ENCODE measurements around the gene CA11. TPM values are rescaled to one million over a fixed set of nuclear protein-coding genes. Genes with fewer than 3 reads are reported as not detected.

The CA11 gene
- total RNA-seq, 2 donors from 2014 or later = 3.0 to 4.6 TPM

GRCh38 chr19:48676887-48677286 lies 30.9 kb upstream of the CA11 start:
- TF ChIP-seq CTCF (IDR thresholded peaks at IDR 0.05) = no peak
- Histone ChIP-seq H3K4me1 (ENCODE audit: control insufficient read depth in 1 of 2, low read depth in 2 of 2) (peaks cover 0 to 3% of the 10 kb centered on the region in 2 donors), H3K27me3 (replicated peaks; ENCODE audit: insufficient read depth) (no peaks in the 10 kb centered on the region), H3K36me3 (no peaks in the 10 kb centered on the region), H3K9me3 (no peaks in the 10 kb centered on the region), H3K4me3 (no peak overlapping the region), H3K27ac (no peak overlapping the region)
- ATAC-seq (ENCODE audit: insufficient number of reproducible peaks, low FRiP score, low read depth) (no peak), DNase-seq (ENCODE audit: low spot score) (no peak)

- no peak for TF ChIP-seq CTCF (IDR thresholded peaks at IDR 0.05)
- H3K27ac ChIP-seq = no peak overlapping the region
- no peaks in the 10 kb centered on the region for H3K9me3 ChIP-seq
- H3K27me3 ChIP-seq (replicated peaks; ENCODE audit: insufficient read depth) = no peaks in the 10 kb centered on the region
- H3K36me3 ChIP-seq = no peaks in the 10 kb centered on the region
- ATAC-seq (ENCODE audit: insufficient number of reproducible peaks, low FRiP score, low read depth) (no peak), DNase-seq (ENCODE audit: low spot score) (no peak)
- peaks cover 0 to 3% of the 10 kb centered on the region in 2 donors for H3K4me1 ChIP-seq (ENCODE audit: control insufficient read depth in 1 of 2, low read depth in 2 of 2)
- no peak overlapping the region for H3K4me3 ChIP-seq
Observed at GRCh38 chr19:48676487-48676886, 30.5 kb upstream of the CA11 start.

GRCh38 chr19:48674921-48675824 lies 29.2 kb upstream of the CA11 start:
- ATAC-seq (ENCODE audit: insufficient number of reproducible peaks, low FRiP score, low read depth) (peak; percentile 46), DNase-seq (ENCODE audit: low spot score) (peak; percentile 49)
- no peaks in the 10 kb centered on the region for H3K36me3 ChIP-seq
- H3K27ac ChIP-seq = no peak overlapping the region
- no peaks in the 10 kb centered on the region for H3K27me3 ChIP-seq (replicated peaks; ENCODE audit: insufficient read depth)
- no peaks in the 10 kb centered on the region for H3K9me3 ChIP-seq
- peak; percentile 88 for TF ChIP-seq CTCF (IDR thresholded peaks at IDR 0.05)
- peaks cover 0 to 3% of the 10 kb centered on the region in 2 donors for H3K4me1 ChIP-seq (ENCODE audit: control insufficient read depth in 1 of 2, low read depth in 2 of 2)
- peak overlapping the region; percentile 20 for H3K4me3 ChIP-seq

GRCh38 chr19:48674216-48674809 lies 28.3 kb upstream of the CA11 start:
- ATAC-seq (ENCODE audit: insufficient number of reproducible peaks, low FRiP score, low read depth) (no peak), DNase-seq (ENCODE audit: low spot score) (no peak)
- Histone ChIP-seq H3K27me3 (replicated peaks; ENCODE audit: insufficient read depth) (no peaks in the 10 kb centered on the region), H3K27ac (no peak overlapping the region), H3K9me3 (no peaks in the 10 kb centered on the region), H3K36me3 (no peaks in the 10 kb centered on the region), H3K4me3 (no peak overlapping the region), H3K4me1 (ENCODE audit: control insufficient read depth in 1 of 2, low read depth in 2 of 2) (peaks cover 0 to 3% of the 10 kb centered on the region in 2 donors)
- no peak for TF ChIP-seq CTCF (IDR thresholded peaks at IDR 0.05)

GRCh38 chr19:48673436-48674100 lies 27.6 kb upstream of the CA11 start:
- ATAC-seq (ENCODE audit: insufficient number of reproducible peaks, low FRiP score, low read depth) (no peak), DNase-seq (ENCODE audit: low spot score) (no peak)
- H3K9me3 ChIP-seq = no peaks in the 10 kb centered on the region
- H3K27ac ChIP-seq = no peak overlapping the region
- H3K27me3 ChIP-seq (replicated peaks; ENCODE audit: insufficient read depth) = no peaks in the 10 kb centered on the region
- no peaks in the 10 kb centered on the region for H3K36me3 ChIP-seq
- peaks cover 0 to 3% of the 10 kb centered on the region in 2 donors for H3K4me1 ChIP-seq (ENCODE audit: control insufficient read depth in 1 of 2, low read depth in 2 of 2)
- no peak for TF ChIP-seq CTCF (IDR thresholded peaks at IDR 0.05)
- no peak overlapping the region for H3K4me3 ChIP-seq

Data from thoracic aorta (tissue), 2 donors.